ENCODE measurements around the gene KIRREL3.
"Not testable (repeated sequence)": the region's sequence is repeated elsewhere in the genome, so short reads cannot be mapped to it uniquely, and the experiment has no call there.

Gene KIRREL3

GRCh38 chr11:126398296-126398695 is 602.3 kb downstream of the KIRREL3 start:
- ATAC-seq = no peak
- Mint-ChIP-seq H3K9me3 (no peaks in the 10 kb centered on the region), H3K27ac (no peak overlapping the region), H3K36me3 (no peaks in the 10 kb centered on the region), H3K4me1 (peaks cover under 1% of the 10 kb centered on the region), H3K4me3 (no peak overlapping the region)
- no peak for DNase-seq (ENCODE audit: low spot score in 2 of 2)

- Mint-ChIP-seq H3K4me3 (no peak overlapping the region), H3K4me1 (peaks cover 10% of the 10 kb centered on the region), H3K9me3 (no peaks in the 10 kb centered on the region), H3K27ac (no peak overlapping the region), H3K36me3 (no peaks in the 10 kb centered on the region)
- ATAC-seq (no peak), DNase-seq (ENCODE audit: low spot score in 2 of 2) (no peak)
Observed at GRCh38 chr11:126396965-126397364, 603.6 kb downstream of the KIRREL3 start.

- ATAC-seq; H3K36me3 Mint-ChIP-seq; H3K9me3 Mint-ChIP-seq; DNase-seq (ENCODE audit: low spot score in 2 of 2); H3K4me3 Mint-ChIP-seq; H3K27ac Mint-ChIP-seq: not testable (repeated sequence)
- peaks cover 17% of the 10 kb centered on the region for H3K4me1 Mint-ChIP-seq
Observed at GRCh38 chr11:126396266-126396665, 604.3 kb downstream of the KIRREL3 start.

- not testable (repeated sequence) for ATAC-seq; H3K27ac Mint-ChIP-seq; H3K4me3 Mint-ChIP-seq; H3K36me3 Mint-ChIP-seq; DNase-seq (ENCODE audit: low spot score in 2 of 2); H3K9me3 Mint-ChIP-seq
- peaks cover 21% of the 10 kb centered on the region for H3K4me1 Mint-ChIP-seq
Observed at GRCh38 chr11:126395784-126396183, 604.8 kb downstream of the KIRREL3 start.

- not testable (repeated sequence) for ATAC-seq; H3K9me3 Mint-ChIP-seq; H3K4me3 Mint-ChIP-seq; H3K36me3 Mint-ChIP-seq; H3K27ac Mint-ChIP-seq; DNase-seq (ENCODE audit: low spot score in 2 of 2)
- H3K4me1 Mint-ChIP-seq = peaks cover 28% of the 10 kb centered on the region
Observed at GRCh38 chr11:126394634-126395072, 605.9 kb downstream of the KIRREL3 start.

- no peak overlapping the region for H3K4me3 Mint-ChIP-seq
- no peaks in the 10 kb centered on the region for H3K36me3 Mint-ChIP-seq
- ATAC-seq (no peak), DNase-seq (ENCODE audit: low spot score in 2 of 2) (no peak)
- peaks cover 28% of the 10 kb centered on the region for H3K4me1 Mint-ChIP-seq
- no peaks in the 10 kb centered on the region for H3K9me3 Mint-ChIP-seq
- H3K27ac Mint-ChIP-seq = no peak overlapping the region
Observed at GRCh38 chr11:126394036-126394435, 606.5 kb downstream of the KIRREL3 start.

- Mint-ChIP-seq H3K4me3 (no peak overlapping the region), H3K27ac (no peak overlapping the region), H3K4me1 (peaks cover 28% of the 10 kb centered on the region), H3K9me3 (no peaks in the 10 kb centered on the region), H3K36me3 (no peaks in the 10 kb centered on the region)
- DNase-seq (ENCODE audit: low spot score in 2 of 2) = no peak
- ATAC-seq = no peak
Observed at GRCh38 chr11:126393143-126393542, 607.4 kb downstream of the KIRREL3 start.

- no peak for ATAC-seq
- peak overlapping the region; percentile 46 for H3K27ac Mint-ChIP-seq
- peaks cover 28% of the 10 kb centered on the region for H3K4me1 Mint-ChIP-seq
- no peak for DNase-seq (ENCODE audit: low spot score in 2 of 2)
- no peak overlapping the region for H3K4me3 Mint-ChIP-seq
- H3K9me3 Mint-ChIP-seq = no peaks in the 10 kb centered on the region
- no peaks in the 10 kb centered on the region for H3K36me3 Mint-ChIP-seq
Observed at GRCh38 chr11:126392633-126393013, 607.9 kb downstream of the KIRREL3 start.

GRCh38 chr11:126391970-126392632 is 608.5 kb downstream of the KIRREL3 start:
- Mint-ChIP-seq H3K4me3 (no peak overlapping the region), H3K4me1 (peaks cover 28% of the 10 kb centered on the region), H3K27ac (peak overlapping the region; percentile 46), H3K9me3 (no peaks in the 10 kb centered on the region), H3K36me3 (no peaks in the 10 kb centered on the region)
- DNase-seq (ENCODE audit: low spot score in 2 of 2) = no peak
- peak; percentile 42 for ATAC-seq

- Mint-ChIP-seq H3K36me3 (no peaks in the 10 kb centered on the region), H3K4me3 (no peak overlapping the region), H3K9me3 (no peaks in the 10 kb centered on the region), H3K27ac (peak overlapping the region; percentile 0), H3K4me1 (peaks cover 34% of the 10 kb centered on the region)
- DNase-seq (ENCODE audit: low spot score in 2 of 2) (no peak), ATAC-seq (no peak)
Observed at GRCh38 chr11:126391286-126391954, 609.1 kb downstream of the KIRREL3 start.

- peaks cover 40% of the 10 kb centered on the region for H3K4me1 Mint-ChIP-seq
- DNase-seq (ENCODE audit: low spot score in 2 of 2) (no peak), ATAC-seq (no peak)
- no peaks in the 10 kb centered on the region for H3K36me3 Mint-ChIP-seq
- peak overlapping the region; percentile 0 for H3K27ac Mint-ChIP-seq
- H3K9me3 Mint-ChIP-seq = no peaks in the 10 kb centered on the region
- no peak overlapping the region for H3K4me3 Mint-ChIP-seq
Observed at GRCh38 chr11:126390272-126390867, 610.2 kb downstream of the KIRREL3 start.

- Mint-ChIP-seq H3K36me3 (no peaks in the 10 kb centered on the region), H3K4me3 (no peak overlapping the region), H3K4me1 (peaks cover 36% of the 10 kb centered on the region), H3K27ac (no peak overlapping the region), H3K9me3 (no peaks in the 10 kb centered on the region)
- no peak for ATAC-seq
- DNase-seq (ENCODE audit: low spot score in 2 of 2) = no peak
Observed at GRCh38 chr11:126387857-126388256, 612.7 kb downstream of the KIRREL3 start.

- peaks cover 28% of the 10 kb centered on the region for H3K4me1 Mint-ChIP-seq
- not testable (repeated sequence) for ATAC-seq; H3K9me3 Mint-ChIP-seq; H3K36me3 Mint-ChIP-seq; H3K4me3 Mint-ChIP-seq; DNase-seq (ENCODE audit: low spot score in 2 of 2)
- peak overlapping the region; percentile 64 for H3K27ac Mint-ChIP-seq
Observed at GRCh38 chr11:126386729-126387071, 613.9 kb downstream of the KIRREL3 start.

GRCh38 chr11:126385991-126386728 is 614.4 kb downstream of the KIRREL3 start:
- no peaks in the 10 kb centered on the region for H3K9me3 Mint-ChIP-seq
- H3K4me3 Mint-ChIP-seq = no peak overlapping the region
- DNase-seq (ENCODE audit: low spot score in 2 of 2) (no peak), ATAC-seq (no peak)
- peak overlapping the region; percentile 64 for H3K27ac Mint-ChIP-seq
- H3K36me3 Mint-ChIP-seq = no peaks in the 10 kb centered on the region
- peaks cover 23% of the 10 kb centered on the region for H3K4me1 Mint-ChIP-seq

- Mint-ChIP-seq H3K36me3 (no peaks in the 10 kb centered on the region), H3K27ac (no peak overlapping the region), H3K4me3 (no peak overlapping the region), H3K9me3 (no peaks in the 10 kb centered on the region), H3K4me1 (peaks cover 12% of the 10 kb centered on the region)
- DNase-seq (ENCODE audit: low spot score in 2 of 2) = no peak
- ATAC-seq = no peak
Observed at GRCh38 chr11:126384449-126385070, 616.0 kb downstream of the KIRREL3 start.

Measured in stimulated activated effector memory CD8-positive, alpha-beta T cell treated with anti-CD3 and anti-CD28 coated beads, Interleukin-12 subunit alpha, Interleukin-12 subunit beta, amount 100 ng/mL, for 72 hours (primary cell).